K562 (cell line): ENCODE results near the gene ATE1.

Experiments
- RERE ChIP-seq: sonication (generic); formaldehyde crosslinking; IDR thresholded peaks from 2 replicates; pipeline ENCODE4 v1.8.0; 2023; ENCODE audit warnings: missing genetic modification reagents, mild to moderate bottlenecking, borderline replicate concordance
- TFAM ChIP-seq: fragments of 250-450 bp; sonication (Bioruptor Pico); conservative IDR thresholded peaks from 2 replicates; pipeline ENCODE4 v1.5.0; 2021; ENCODE audit warnings: mild to moderate bottlenecking, moderate library complexity

GRCh38 chr10:121921238-121921931 is 6.4 kb downstream of the ATE1 start:
- no peak for TF ChIP-seq TFAM (CRISPR knock-in tag)
- TF ChIP-seq RERE (CRISPR knock-in tag) = no peak
